ENCODE data around the gene ODAD2.

Gene ODAD2

GRCh38 chr10:27815846-27816245 lies 183.0 kb downstream of the ODAD2 start:
- no peak overlapping the region for H3K27ac ChIP-seq
- no peak for TF ChIP-seq CTCF (conservative IDR thresholded peaks at IDR 0.05)
- TF ChIP-seq ZFX (IDR thresholded peaks at IDR 0.05) = no peak

- no peak for TF ChIP-seq ZFX (IDR thresholded peaks at IDR 0.05)
- TF ChIP-seq CTCF (conservative IDR thresholded peaks at IDR 0.05) = no peak
- no peak overlapping the region for H3K27ac ChIP-seq
Observed at GRCh38 chr10:27815261-27815660, 183.6 kb downstream of the ODAD2 start.

GRCh38 chr10:27805180-27805579 lies 193.7 kb downstream of the ODAD2 start:
- no peak overlapping the region for H3K27ac ChIP-seq
- no peak for TF ChIP-seq CTCF (conservative IDR thresholded peaks at IDR 0.05)
- TF ChIP-seq ZFX (IDR thresholded peaks at IDR 0.05) = no peak

- no peak overlapping the region for H3K27ac ChIP-seq
- no peak for TF ChIP-seq CTCF (conservative IDR thresholded peaks at IDR 0.05)
- no peak for TF ChIP-seq ZFX (IDR thresholded peaks at IDR 0.05)
Observed at GRCh38 chr10:27804136-27804535, 194.7 kb downstream of the ODAD2 start.

- TF ChIP-seq CTCF (conservative IDR thresholded peaks at IDR 0.05) = no peak
- TF ChIP-seq ZFX (IDR thresholded peaks at IDR 0.05) = no peak
- no peak overlapping the region for H3K27ac ChIP-seq
Observed at GRCh38 chr10:27801171-27801785, 197.6 kb downstream of the ODAD2 start.

- no peak overlapping the region for H3K27ac ChIP-seq
- TF ChIP-seq ZFX (IDR thresholded peaks at IDR 0.05) (no peak), CTCF (conservative IDR thresholded peaks at IDR 0.05) (no peak)
Observed at GRCh38 chr10:27799046-27799445, 199.8 kb downstream of the ODAD2 start.

- TF ChIP-seq CTCF (conservative IDR thresholded peaks at IDR 0.05) (peak; percentile 62), ZFX (IDR thresholded peaks at IDR 0.05) (no peak)
- no peak overlapping the region for H3K27ac ChIP-seq
Observed at GRCh38 chr10:27794157-27794556, 204.7 kb downstream of the ODAD2 start.
